Measurements from ENCODE around the gene POLR3GL.

DNA sequence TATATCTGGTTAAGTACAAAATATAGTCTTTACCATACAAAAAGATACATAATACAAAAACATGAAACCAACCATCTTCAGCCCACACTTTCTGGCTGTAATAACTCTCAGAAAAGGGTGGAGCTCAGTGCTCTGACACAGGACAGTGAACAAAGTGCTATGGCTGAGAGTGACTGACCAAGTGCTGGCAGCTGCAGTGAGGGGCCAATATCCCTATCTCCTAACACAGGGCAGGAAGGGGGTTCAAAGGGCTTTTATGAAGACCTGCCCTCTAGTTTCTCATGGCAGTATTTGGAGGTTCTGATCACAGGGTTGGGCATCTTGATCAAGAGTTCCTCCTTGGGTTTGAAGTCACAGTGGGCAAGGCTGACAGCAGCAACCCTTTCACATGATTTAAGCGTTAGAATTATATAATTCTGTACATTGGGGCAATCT, 28.0 kb downstream of the POLR3GL start:
- TF ChIP-seq EP300 (conservative IDR thresholded peaks at IDR 0.05; ENCODE audit: poor library complexity, severe bottlenecking) (no peak), POLR2AphosphoS5 (IDR thresholded peaks at IDR 0.05) (no peak), TAF1 (IDR thresholded peaks at IDR 0.05; ENCODE audit: low read depth) (no peak), MXI1 (conservative IDR thresholded peaks at IDR 0.05; ENCODE audit: poor library complexity, severe bottlenecking) (no peak), RAD21 (conservative IDR thresholded peaks at IDR 0.05) (no peak), EZH2 (IDR thresholded peaks at IDR 0.05; ENCODE audit: borderline replicate concordance, insufficient read depth, low read length, poor library complexity, severe bottlenecking) (no peak), REST (IDR thresholded peaks at IDR 0.05; ENCODE audit: borderline replicate concordance) (no peak)
- TF ChIP-seq, protein P1, sequence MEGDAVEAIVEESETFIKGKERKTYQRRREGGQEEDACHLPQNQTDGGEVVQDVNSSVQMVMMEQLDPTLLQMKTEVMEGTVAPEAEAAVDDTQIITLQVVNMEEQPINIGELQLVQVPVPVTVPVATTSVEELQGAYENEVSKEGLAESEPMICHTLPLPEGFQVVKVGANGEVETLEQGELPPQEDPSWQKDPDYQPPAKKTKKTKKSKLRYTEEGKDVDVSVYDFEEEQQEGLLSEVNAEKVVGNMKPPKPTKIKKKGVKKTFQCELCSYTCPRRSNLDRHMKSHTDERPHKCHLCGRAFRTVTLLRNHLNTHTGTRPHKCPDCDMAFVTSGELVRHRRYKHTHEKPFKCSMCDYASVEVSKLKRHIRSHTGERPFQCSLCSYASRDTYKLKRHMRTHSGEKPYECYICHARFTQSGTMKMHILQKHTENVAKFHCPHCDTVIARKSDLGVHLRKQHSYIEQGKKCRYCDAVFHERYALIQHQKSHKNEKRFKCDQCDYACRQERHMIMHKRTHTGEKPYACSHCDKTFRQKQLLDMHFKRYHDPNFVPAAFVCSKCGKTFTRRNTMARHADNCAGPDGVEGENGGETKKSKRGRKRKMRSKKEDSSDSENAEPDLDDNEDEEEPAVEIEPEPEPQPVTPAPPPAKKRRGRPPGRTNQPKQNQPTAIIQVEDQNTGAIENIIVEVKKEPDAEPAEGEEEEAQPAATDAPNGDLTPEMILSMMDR (IDR thresholded peaks at IDR 0.05; ENCODE audit: poor library complexity, severe bottlenecking), result no peak
